Measurements from ENCODE around the gene PLXNB2.

Gene PLXNB2

GRCh38 chr22:50298937-50299784 is 8.3 kb downstream of the PLXNB2 start:
- DNase-seq (ENCODE audit: low read depth in 2 of 2, low spot score in 1 of 2) = no peak

- DNase-seq (ENCODE audit: low read depth in 2 of 2, low spot score in 1 of 2) = no peak
Measured at GRCh38 chr22:50298266-50298637, 9.2 kb downstream of the PLXNB2 start.

GRCh38 chr22:50297510-50298265 is 9.8 kb downstream of the PLXNB2 start:
- no peak for DNase-seq (ENCODE audit: low read depth in 2 of 2, low spot score in 1 of 2)

GRCh38 chr22:50296658-50297490 is 10.6 kb downstream of the PLXNB2 start:
- no peak for DNase-seq (ENCODE audit: low read depth in 2 of 2, low spot score in 1 of 2)

GRCh38 chr22:50294319-50294656 is 13.2 kb downstream of the PLXNB2 start:
- no peak for DNase-seq (ENCODE audit: low read depth in 2 of 2, low spot score in 1 of 2)

- no peak for DNase-seq (ENCODE audit: low read depth in 2 of 2, low spot score in 1 of 2)
Measured at GRCh38 chr22:50293441-50294318, 13.8 kb downstream of the PLXNB2 start.

- DNase-seq (ENCODE audit: low read depth in 2 of 2, low spot score in 1 of 2) = no peak
Measured at GRCh38 chr22:50292643-50293440, 14.6 kb downstream of the PLXNB2 start.

GRCh38 chr22:50289942-50290630 is 17.4 kb downstream of the PLXNB2 start:
- DNase-seq (ENCODE audit: low read depth in 2 of 2, low spot score in 1 of 2) = no peak

- no peak for DNase-seq (ENCODE audit: low read depth in 2 of 2, low spot score in 1 of 2)
Measured at GRCh38 chr22:50289151-50289941, 18.1 kb downstream of the PLXNB2 start.

- no peak for DNase-seq (ENCODE audit: low read depth in 2 of 2, low spot score in 1 of 2)
Measured at GRCh38 chr22:50287731-50288130, 19.7 kb downstream of the PLXNB2 start.

- DNase-seq (ENCODE audit: low read depth in 2 of 2, low spot score in 1 of 2) = no peak
Measured at GRCh38 chr22:50286701-50287318, 20.6 kb downstream of the PLXNB2 start.

- no peak for DNase-seq (ENCODE audit: low read depth in 2 of 2, low spot score in 1 of 2)
Measured at GRCh38 chr22:50286275-50286674, 21.2 kb downstream of the PLXNB2 start.

- no peak for DNase-seq (ENCODE audit: low read depth in 2 of 2, low spot score in 1 of 2)
Measured at GRCh38 chr22:50285568-50286229, 21.7 kb downstream of the PLXNB2 start.

- no peak for DNase-seq (ENCODE audit: low read depth in 2 of 2, low spot score in 1 of 2)
Measured at GRCh38 chr22:50284479-50284878, 23.0 kb downstream of the PLXNB2 start.

- no peak for DNase-seq (ENCODE audit: low read depth in 2 of 2, low spot score in 1 of 2)
Measured at GRCh38 chr22:50283821-50284220, 23.6 kb downstream of the PLXNB2 start.

GRCh38 chr22:50282361-50283155 is 24.9 kb downstream of the PLXNB2 start:
- DNase-seq (ENCODE audit: low read depth in 2 of 2, low spot score in 1 of 2) = no peak

- DNase-seq (ENCODE audit: low read depth in 2 of 2, low spot score in 1 of 2) = no peak
Measured at GRCh38 chr22:50281957-50282356, 25.5 kb downstream of the PLXNB2 start.
